OCI-LY1 (cell line): Measurements from ENCODE around the gene PLD2.

Source experiments
- H2AFZ ChIP-seq: fragments of 200-600 bp; sonication (generic), shearing (Covaris generic); 2 replicates; pipeline ENCODE4 v1.6.0; 2014; ENCODE audit warnings: antibody characterized with exemption, mild to moderate bottlenecking, low read length
- H3F3A ChIP-seq: fragments of 200-600 bp; sonication (generic), shearing (Covaris generic); 2 replicates; pipeline ENCODE4 v1.6.0; 2014; ENCODE audit warnings: mild to moderate bottlenecking, antibody characterized with exemption, low read length, moderate library complexity; ENCODE audit not compliant: insufficient read depth
- H3K27ac ChIP-seq: fragments of 200-600 bp; sonication (generic); 2 replicates; pipeline ENCODE4 v1.5.1; 2014; ENCODE audit warnings: low read length, mixed run types, mild to moderate bottlenecking, low read depth; ENCODE audit not compliant: poor library complexity, severe bottlenecking
- H3K27me3 ChIP-seq: fragments of 200-600 bp; sonication (generic); 2 replicates; pipeline ENCODE4 v1.6.0; 2014; ENCODE audit warnings: antibody characterized with exemption, mild to moderate bottlenecking, low read length, moderate library complexity; ENCODE audit not compliant: insufficient read depth
- H3K36me3 ChIP-seq: fragments of 200-600 bp; sonication (generic); 2 replicates; pipeline ENCODE4 v1.6.1; 2014; ENCODE audit warnings: mild to moderate bottlenecking, antibody characterized with exemption, low read length, moderate library complexity, mixed read lengths; ENCODE audit not compliant: insufficient read depth
- H3K4me1 ChIP-seq: fragments of 200-600 bp; sonication (generic); 2 replicates; pipeline ENCODE4 v1.5.1; 2014; ENCODE audit warnings: mild to moderate bottlenecking, low read length, moderate library complexity; ENCODE audit not compliant: insufficient read depth, severe bottlenecking
- H3K4me2 ChIP-seq: fragments of 200-600 bp; sonication (generic), shearing (Covaris generic); 2 replicates; pipeline ENCODE4 v1.6.1; 2014; ENCODE audit warnings: low read length
- H3K4me3 ChIP-seq: fragments of 200-600 bp; sonication (generic); 2 replicates; pipeline ENCODE4 v1.5.1; 2014; ENCODE audit warnings: low read length, low read depth, mild to moderate bottlenecking, mixed read lengths; ENCODE audit not compliant: poor library complexity, severe bottlenecking
- H3K79me2 ChIP-seq: fragments of 200-600 bp; shearing (Covaris generic); 2 replicates; pipeline ENCODE4 v1.6.1; 2016; ENCODE audit warnings: mixed run types, low read length, mixed read lengths; ENCODE audit not compliant: insufficient read depth
- H3K9ac ChIP-seq: fragments of 200-600 bp; sonication (generic), shearing (Covaris generic); 2 replicates; pipeline ENCODE4 v1.6.1; 2014; ENCODE audit warnings: mild to moderate bottlenecking, low read length, mixed read lengths
- H3K9me2 ChIP-seq: fragments of 200-600 bp; sonication (generic), shearing (Covaris generic); 2 replicates; pipeline ENCODE4 v1.6.1; 2014; ENCODE audit warnings: low read depth, mild to moderate bottlenecking, low read length, mixed read lengths
- H3K9me3 ChIP-seq: fragments of 200-600 bp; shearing (Covaris generic); 2 replicates; pipeline ENCODE4 v1.6.1; 2014; ENCODE audit warnings: low read length, mixed read lengths
- H4K20me1 ChIP-seq: fragments of 200-600 bp; sonication (generic), shearing (Covaris generic); 2 replicates; pipeline ENCODE4 v1.6.0; 2016; ENCODE audit warnings: mild to moderate bottlenecking, low read length; ENCODE audit not compliant: insufficient read depth
- EZH2 ChIP-seq: fragments of 200-600 bp; sonication (generic), shearing (Covaris generic); IDR thresholded peaks from 2 replicates; pipeline ENCODE4 v1.8.0; 2017; ENCODE audit warnings: borderline replicate concordance, mixed run types, mild to moderate bottlenecking, antibody characterized with exemption, low read length, moderate library complexity, mixed read lengths
- TF ChIP-seq, protein P1 (sequence below): fragments of 200-600 bp; sonication (generic), shearing (Covaris generic); IDR thresholded peaks from 2 replicates; pipeline ENCODE4 v1.5.1; 2017; ENCODE audit warnings: mild to moderate bottlenecking, antibody characterized with exemption, low read length, moderate library complexity, mixed read lengths

The PLD2 gene

GRCh38 chr17:4858068-4858881, 51.3 kb downstream of the PLD2 start:
- 0 out of 2 replicates have a peak, but pooled peaks cover 3% of the 10 kb centered on the region for H3K36me3 ChIP-seq
- H3K9me2 ChIP-seq = no peaks in the 10 kb centered on the region
- no peak overlapping the region for H3K9ac ChIP-seq
- no peak overlapping the region for H2AFZ ChIP-seq
- H3K4me1 ChIP-seq = no peaks in the 10 kb centered on the region
- H4K20me1 ChIP-seq = no peaks in the 10 kb centered on the region
- no peaks in the 10 kb centered on the region for H3K9me3 ChIP-seq
- no peak for TF ChIP-seq EZH2
- TF ChIP-seq, protein P1, sequence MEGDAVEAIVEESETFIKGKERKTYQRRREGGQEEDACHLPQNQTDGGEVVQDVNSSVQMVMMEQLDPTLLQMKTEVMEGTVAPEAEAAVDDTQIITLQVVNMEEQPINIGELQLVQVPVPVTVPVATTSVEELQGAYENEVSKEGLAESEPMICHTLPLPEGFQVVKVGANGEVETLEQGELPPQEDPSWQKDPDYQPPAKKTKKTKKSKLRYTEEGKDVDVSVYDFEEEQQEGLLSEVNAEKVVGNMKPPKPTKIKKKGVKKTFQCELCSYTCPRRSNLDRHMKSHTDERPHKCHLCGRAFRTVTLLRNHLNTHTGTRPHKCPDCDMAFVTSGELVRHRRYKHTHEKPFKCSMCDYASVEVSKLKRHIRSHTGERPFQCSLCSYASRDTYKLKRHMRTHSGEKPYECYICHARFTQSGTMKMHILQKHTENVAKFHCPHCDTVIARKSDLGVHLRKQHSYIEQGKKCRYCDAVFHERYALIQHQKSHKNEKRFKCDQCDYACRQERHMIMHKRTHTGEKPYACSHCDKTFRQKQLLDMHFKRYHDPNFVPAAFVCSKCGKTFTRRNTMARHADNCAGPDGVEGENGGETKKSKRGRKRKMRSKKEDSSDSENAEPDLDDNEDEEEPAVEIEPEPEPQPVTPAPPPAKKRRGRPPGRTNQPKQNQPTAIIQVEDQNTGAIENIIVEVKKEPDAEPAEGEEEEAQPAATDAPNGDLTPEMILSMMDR = no peak
- no peak overlapping the region for H3K4me2 ChIP-seq
- no peaks in the 10 kb centered on the region for H3K27me3 ChIP-seq
- H3K27ac ChIP-seq = no peak overlapping the region
- no peak overlapping the region for H3K4me3 ChIP-seq
- H3K79me2 ChIP-seq = no peaks in the 10 kb centered on the region
- no peaks in the 10 kb centered on the region for H3F3A ChIP-seq

GRCh38 chr17:4858882-4859260, 51.9 kb downstream of the PLD2 start:
- Histone ChIP-seq H3K27me3 (no peaks in the 10 kb centered on the region), H3K4me1 (no peaks in the 10 kb centered on the region), H3K9me3 (no peaks in the 10 kb centered on the region), H3K79me2 (no peaks in the 10 kb centered on the region), H3K36me3 (0 out of 2 replicates have a peak, but pooled peaks cover 3% of the 10 kb centered on the region), H3K9me2 (no peaks in the 10 kb centered on the region), H3K4me3 (no peak overlapping the region), H2AFZ (no peak overlapping the region), H3K9ac (no peak overlapping the region), H3F3A (no peaks in the 10 kb centered on the region), H4K20me1 (no peaks in the 10 kb centered on the region), H3K27ac (no peak overlapping the region), H3K4me2 (no peak overlapping the region)
- no peak for TF ChIP-seq EZH2
- TF ChIP-seq, protein P1 = no peak

DNA sequence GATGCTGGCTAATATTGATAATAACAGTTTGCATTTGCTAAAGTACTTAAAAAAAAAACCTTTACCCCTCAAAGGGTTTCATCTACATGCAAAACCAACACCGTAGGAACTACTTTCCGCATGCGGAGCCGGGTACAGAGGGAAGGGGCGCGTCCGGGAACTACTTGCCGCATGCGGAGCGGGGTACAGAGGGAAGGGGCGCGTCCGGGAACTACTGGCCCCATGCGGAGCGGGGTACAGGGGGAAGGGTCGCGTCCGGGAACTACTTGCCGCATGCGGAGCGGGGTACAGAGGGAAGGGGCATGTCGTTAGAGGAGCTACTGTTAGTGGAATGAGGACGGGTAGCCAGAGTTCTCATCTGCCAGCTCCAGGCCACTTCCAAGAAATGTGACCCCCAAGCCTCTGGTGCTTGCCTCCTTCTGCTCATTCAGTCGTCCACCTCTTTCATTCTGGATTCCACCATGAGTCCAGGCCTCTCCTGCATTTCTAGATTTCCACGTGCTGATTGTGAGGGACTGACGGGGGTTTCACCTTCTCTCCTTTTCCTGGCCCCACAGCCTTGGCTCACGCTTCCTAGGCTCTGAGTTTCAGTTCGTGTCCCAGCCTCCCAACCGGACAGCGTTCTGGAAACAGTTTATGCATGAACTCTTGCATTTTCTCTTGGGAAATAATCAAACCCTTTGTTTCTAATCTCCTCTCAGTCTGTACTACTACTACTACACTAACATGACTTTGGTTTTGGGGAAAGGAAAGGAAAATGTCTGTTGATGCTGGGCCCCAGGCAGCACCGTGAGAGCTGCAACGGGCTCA, 53.1 kb downstream of the PLD2 start:
- no peaks in the 10 kb centered on the region for H3K27me3 ChIP-seq
- no peak overlapping the region for H3K4me2 ChIP-seq
- H3K9me3 ChIP-seq = no peaks in the 10 kb centered on the region
- 0 out of 2 replicates have a peak, but pooled peaks cover 3% of the 10 kb centered on the region for H3K36me3 ChIP-seq
- H2AFZ ChIP-seq = no peak overlapping the region
- H3K9me2 ChIP-seq = no peaks in the 10 kb centered on the region
- no peak overlapping the region for H3K9ac ChIP-seq
- TF ChIP-seq EZH2 = no peak
- TF ChIP-seq, protein P1 = no peak
- no peak overlapping the region for H3K4me3 ChIP-seq
- no peaks in the 10 kb centered on the region for H4K20me1 ChIP-seq
- H3K27ac ChIP-seq = no peak overlapping the region
- no peaks in the 10 kb centered on the region for H3K4me1 ChIP-seq
- H3F3A ChIP-seq = no peaks in the 10 kb centered on the region
- H3K79me2 ChIP-seq = no peaks in the 10 kb centered on the region
